NCI-H1436 treated with DMSO at 0.1 percent for 48 hours (cell line): ENCODE results near the gene MMP19.

Experiments
- DNase-seq: peaks from one replicate; lab custom pipeline; 2025; lab: John Stamatoyannopoulos, UW

Gene MMP19

DNA sequence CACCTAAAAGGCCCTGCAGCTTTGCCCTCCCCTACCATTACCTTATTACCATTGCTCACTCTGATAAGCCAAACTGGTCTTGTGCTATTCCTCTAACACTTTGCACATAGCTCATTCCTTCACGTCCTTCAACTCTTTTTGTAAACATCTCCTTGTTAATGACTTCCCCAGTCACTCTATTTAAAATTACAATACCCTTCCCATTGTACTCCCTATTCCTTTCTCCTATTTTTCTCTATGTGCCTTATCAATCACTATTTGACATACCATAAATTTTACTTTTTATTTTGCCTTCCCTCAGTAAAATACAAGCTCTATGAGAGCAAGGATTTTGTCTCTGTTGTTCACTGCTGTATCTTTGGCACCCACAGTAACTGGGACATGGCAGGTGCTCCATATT lies 30.6 kb downstream of the MMP19 start:
- no peak for DNase-seq

DNA sequence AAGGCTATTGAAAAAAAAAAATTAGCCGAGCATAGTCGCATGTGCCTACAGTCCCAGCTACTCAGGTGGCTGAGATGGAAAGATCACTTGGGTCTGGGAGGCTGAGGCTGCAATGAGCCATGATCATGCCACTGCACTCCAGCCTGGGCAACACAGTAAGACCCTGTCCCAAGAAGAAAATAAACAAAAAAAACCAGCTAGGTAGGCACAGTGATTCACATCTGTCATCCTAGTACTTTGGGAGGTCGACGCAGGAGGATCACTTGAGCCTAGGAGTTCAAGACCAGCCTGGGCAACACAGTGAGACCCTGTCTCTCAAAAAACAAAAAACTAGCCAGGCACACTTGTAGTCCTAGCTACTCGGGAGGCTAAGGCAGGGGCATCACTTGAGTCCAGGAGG lies 33.5 kb downstream of the MMP19 start:
- no peak for DNase-seq

DNA sequence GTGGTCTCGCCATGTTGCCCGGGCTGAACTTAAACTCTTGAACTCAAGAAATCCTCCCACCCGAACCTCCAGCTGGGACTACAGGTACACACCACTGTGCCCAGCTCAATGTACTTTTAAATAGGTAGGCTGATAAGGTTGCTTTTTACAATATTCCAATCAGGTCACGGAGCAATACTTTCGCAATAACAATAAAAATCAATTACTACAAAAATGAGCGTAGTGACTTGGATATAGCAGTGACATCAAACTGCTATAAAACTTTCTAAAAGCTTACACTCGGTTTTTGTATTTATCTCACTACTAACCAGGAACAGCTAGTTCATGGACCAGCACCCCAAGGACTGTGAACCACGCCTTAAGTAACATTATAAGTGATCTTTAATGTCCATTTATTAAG lies 35.8 kb downstream of the MMP19 start:
- DNase-seq = no peak

DNA sequence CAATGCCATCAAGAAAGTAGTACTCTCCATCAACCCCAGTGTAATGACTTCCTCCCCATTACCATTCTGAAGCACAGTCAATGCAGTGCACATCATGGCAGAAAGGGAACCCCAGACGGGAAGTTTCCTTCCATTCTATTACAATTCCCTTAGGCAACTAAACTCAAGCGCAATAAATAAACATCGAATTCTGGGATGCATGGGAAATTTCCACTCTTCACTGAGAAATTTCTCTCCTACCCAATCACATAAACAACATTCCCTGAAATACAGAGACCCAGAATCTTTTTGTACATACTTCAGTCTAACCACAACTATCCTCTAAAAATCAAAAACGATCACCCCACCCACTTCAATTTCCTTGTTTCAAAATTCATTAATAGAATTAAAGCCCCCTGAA lies 45.2 kb downstream of the MMP19 start:
- no peak for DNase-seq

DNA sequence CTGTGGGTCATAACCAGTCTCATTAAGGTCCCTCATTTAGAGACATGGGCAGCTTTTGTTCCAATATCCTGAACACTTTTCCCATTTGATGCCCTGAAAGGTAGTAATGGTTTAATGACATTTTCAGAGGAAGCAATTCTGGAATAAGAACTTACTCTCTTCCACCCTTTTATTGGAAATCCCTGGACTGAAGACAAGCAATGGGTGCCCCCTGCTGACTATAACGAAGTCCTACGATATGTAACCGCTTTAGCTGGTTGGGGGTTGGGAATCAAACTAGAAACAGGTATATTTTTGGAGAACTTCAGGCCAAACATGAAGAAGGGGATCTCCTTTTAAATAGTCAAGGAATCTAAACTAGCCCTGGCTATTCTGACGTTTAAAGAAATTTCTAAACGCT lies 45.7 kb downstream of the MMP19 start:
- DNase-seq = no peak

DNA sequence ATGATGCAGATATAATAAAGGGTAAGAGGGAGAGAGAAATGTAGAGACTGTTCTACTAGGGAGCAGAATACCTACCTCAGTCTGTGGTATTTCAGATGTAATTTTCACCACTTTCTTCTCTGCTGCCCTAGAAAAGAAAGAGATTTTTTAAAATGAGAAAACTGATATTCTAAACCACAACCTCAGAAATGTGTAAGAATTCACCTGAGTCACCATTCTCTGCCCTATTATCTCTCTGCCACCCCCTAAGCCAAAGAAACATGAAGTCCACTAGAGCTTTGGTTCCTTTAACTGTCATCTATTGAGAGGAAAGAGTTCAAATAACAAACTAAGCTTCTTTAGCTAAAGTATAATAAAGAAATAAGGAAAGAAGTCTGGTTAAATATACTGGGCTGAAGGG lies 46.8 kb downstream of the MMP19 start:
- no peak for DNase-seq

DNA sequence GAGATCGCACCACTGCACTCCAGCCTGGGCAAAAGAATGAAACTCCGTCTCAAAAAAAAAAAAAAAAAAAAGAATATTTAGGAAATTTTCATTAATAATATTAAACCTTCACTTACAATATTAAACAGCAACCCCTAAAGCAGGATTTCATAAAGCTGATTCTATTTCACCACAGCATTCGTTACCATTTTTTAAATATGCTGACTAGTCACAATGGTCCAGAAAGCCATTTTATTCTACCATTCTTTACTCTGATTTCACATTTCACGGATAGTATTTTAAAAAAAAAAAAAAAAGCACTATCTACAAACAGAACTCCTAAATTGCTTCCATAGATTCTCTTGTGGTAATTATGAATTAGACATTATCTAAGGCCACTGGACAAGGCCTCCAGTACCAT lies 52.8 kb downstream of the MMP19 start:
- DNase-seq = no peak

DNA sequence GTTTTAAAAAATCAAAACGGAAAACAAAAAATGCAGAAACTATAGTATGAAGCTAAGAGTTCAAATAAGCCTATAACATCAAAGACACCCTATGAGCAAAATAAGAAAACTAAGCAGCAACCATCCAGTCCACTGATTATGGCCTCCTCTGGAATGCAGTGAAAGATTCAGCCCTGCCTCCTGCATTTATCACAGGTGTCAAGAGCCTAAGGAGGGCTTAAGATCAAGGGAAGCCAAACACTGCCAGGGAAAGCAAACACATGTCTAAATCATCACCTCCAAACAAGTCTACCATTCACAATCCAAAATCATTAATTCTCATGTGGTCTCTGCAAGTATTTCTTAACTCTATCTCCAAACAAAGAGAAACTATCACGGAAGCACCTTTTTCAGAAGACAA lies 53.6 kb downstream of the MMP19 start:
- DNase-seq = no peak

DNA sequence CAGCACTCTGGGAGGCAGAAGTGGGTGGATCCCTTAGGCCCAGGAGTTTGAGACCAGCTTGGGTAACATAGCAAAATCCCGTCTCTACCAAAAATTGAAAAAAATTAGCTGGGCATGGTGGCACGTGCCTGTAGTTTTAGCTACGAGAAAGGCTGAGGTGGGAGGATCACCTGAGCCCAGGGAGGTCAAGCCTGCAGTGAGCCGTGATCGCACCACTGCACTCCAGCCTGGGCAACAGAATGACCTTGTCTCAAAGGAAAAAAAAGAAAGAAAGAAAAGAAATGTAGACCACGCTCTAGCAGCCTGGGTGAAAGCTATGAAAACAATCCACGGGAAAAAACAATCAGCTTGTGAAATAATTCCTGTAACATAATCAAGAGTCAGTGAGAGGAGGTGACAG lies 54.2 kb downstream of the MMP19 start:
- no peak for DNase-seq
